Keratinocyte (primary cell): ENCODE measurements around the gene ITIH1. TPM values are rescaled to one million over a fixed set of nuclear protein-coding genes. Genes with fewer than 3 reads are reported as not detected.

ENCODE experiments used
- DNase-seq: peaks from one replicate; pipeline ENCODE4 v3.0.0-alpha.2; 2011; ENCODE audit warnings: low read depth, missing footprints, low spot score
- FAIRE-seq: peaks from 2 replicates; lab custom pipeline; 2011; peaks lifted over from hg19 to GRCh38; lab: Jason Lieb, UNC
- H2AFZ ChIP-seq: 2 replicates; pipeline ENCODE4 v1.6.0; 2012; ENCODE audit warnings: low read length, control low read depth, inconsistent platforms; ENCODE audit not compliant: control insufficient read depth
- H3K27ac ChIP-seq: 2 replicates; pipeline ENCODE4 v1.5.1; 2011; ENCODE audit warnings: low read length; ENCODE audit not compliant: control insufficient read depth, insufficient read depth
- H3K27me3 ChIP-seq: 3 replicates; pipeline ENCODE4 v1.6.0; 2011; ENCODE audit warnings: low read length; ENCODE audit not compliant: control insufficient read depth, insufficient read depth; ENCODE audit errors: extremely low read depth
- H3K36me3 ChIP-seq, 2 experiments: 2 replicates in 1 of 2; 3 replicates in 1 of 2; pipeline ENCODE4 v1.5.1; 2011; ENCODE audit warnings: low read length in 2 of 2, mild to moderate bottlenecking in 1 of 2; ENCODE audit not compliant: control insufficient read depth in 2 of 2, insufficient read depth in 2 of 2; ENCODE audit errors: extremely low read depth in 1 of 2
- H3K4me1 ChIP-seq: 3 replicates; pipeline ENCODE4 v1.5.1; 2011; ENCODE audit warnings: low read length; ENCODE audit not compliant: control insufficient read depth, insufficient read depth; ENCODE audit errors: extremely low read depth
- H3K4me2 ChIP-seq: 3 replicates; pipeline ENCODE4 v1.6.0; 2011; ENCODE audit warnings: low read depth, low read length; ENCODE audit not compliant: control insufficient read depth, insufficient read depth; ENCODE audit errors: extremely low read depth
- H3K4me3 ChIP-seq, 3 experiments: fragments of 200-600 bp in 1 of 3; sonication (generic) in 1 of 3; 2 replicates in 2 of 3; 3 replicates in 1 of 3; pipeline ENCODE4 v1.5.1; 2011 to 2016; ENCODE audit warnings: low read length in 3 of 3, mild to moderate bottlenecking in 3 of 3, control low read depth in 2 of 3, inconsistent platforms in 1 of 3, low read depth in 1 of 3, mixed read lengths in 1 of 3, mixed run types in 1 of 3, moderate library complexity in 1 of 3; ENCODE audit not compliant: control insufficient read depth in 2 of 3, insufficient read depth in 2 of 3; ENCODE audit errors: extremely low read depth in 1 of 3
- H3K79me2 ChIP-seq: 2 replicates; pipeline ENCODE4 v1.6.0; 2012; ENCODE audit warnings: low read length; ENCODE audit not compliant: control insufficient read depth, insufficient read depth
- H3K9ac ChIP-seq: 3 replicates; pipeline ENCODE4 v1.6.0; 2011; ENCODE audit warnings: low read length; ENCODE audit not compliant: control insufficient read depth, insufficient read depth; ENCODE audit errors: extremely low read depth
- H3K9me1 ChIP-seq: 3 replicates; pipeline ENCODE4 v1.6.0; 2011; ENCODE audit warnings: low read length; ENCODE audit not compliant: control insufficient read depth, insufficient read depth; ENCODE audit errors: extremely low read depth
- H3K9me3 ChIP-seq: 2 replicates; pipeline ENCODE4 v1.5.1; 2012; ENCODE audit warnings: low read depth, low read length; ENCODE audit not compliant: control insufficient read depth
- H4K20me1 ChIP-seq: 3 replicates; pipeline ENCODE4 v1.6.0; 2011; ENCODE audit warnings: low read length; ENCODE audit not compliant: control insufficient read depth, insufficient read depth; ENCODE audit errors: extremely low read depth
- CTCF ChIP-seq, 3 experiments: IDR thresholded peaks in 1 of 3; conservative IDR thresholded peaks in 1 of 3; optimal IDR thresholded peaks in 1 of 3; 2 replicates in 2 of 3; 3 replicates in 1 of 3; pipeline versions ENCODE3 to v1.5.1; 2011; ENCODE audit warnings: low read length in 3 of 3, mild to moderate bottlenecking in 3 of 3, moderate library complexity in 2 of 3, control low read depth in 1 of 3, inconsistent platforms in 1 of 3; ENCODE audit not compliant: insufficient read depth in 2 of 3; ENCODE audit errors: extremely low read depth in 1 of 3
- EZH2 ChIP-seq: IDR thresholded peaks from one replicate; pipeline ENCODE4 v1.6.1; 2012; ENCODE audit warnings: inconsistent platforms, mild to moderate bottlenecking, low read length, moderate library complexity
- dilution Hi-C: fragments of 300-500 bp; cut with MboI; formaldehyde crosslinking; loops from one replicate; pipeline ENCODE4 v1.7.0; 2020; ENCODE audit warnings: low sequenced_read_pairs; ENCODE audit not compliant: extremely low pct_ligation_motif_present
- polyA plus RNA-seq, 5 experiments: library from polyadenylated mRNA; depleted of rRNA in 3 of 5; stranded (reverse) in 3 of 5; stranded (forward) in 1 of 5; unstranded in 1 of 5; fragments of >200 nt; gene quantifications; 1 replicate in 1 of 5; 2 replicates in 3 of 5; 3 replicates in 1 of 5; pipeline versions ENCODE4 v1.2.1 to v1.2.3, GENCODE V29; 2011 to 2012; ENCODE audit warnings: missing spikeins in 2 of 5, low read depth in 1 of 5, low replicate concordance in 1 of 5

ITIH1 gene
- polyA plus RNA-seq, 1 donor (not counting 4 experiments of a cell fraction or from before 2014, with no cell fraction given), result not detected

GRCh38 chr3:52836986-52837385 is 59.6 kb downstream of the ITIH1 start:
- no peak for DNase-seq
- Histone ChIP-seq H3K27ac (no peak overlapping the region), H3K9me3 (no peaks in the 10 kb centered on the region), H3K9me1 (no peaks in the 10 kb centered on the region), H3K36me3 (peaks cover 0 to 7% of the 10 kb centered on the region in 2 experiments), H3K4me1 (no peaks in the 10 kb centered on the region), H4K20me1 (no peaks in the 10 kb centered on the region), H2AFZ (no peak overlapping the region), H3K4me3 (no peak overlapping the region), H3K4me2 (no peak overlapping the region), H3K79me2 (no peaks in the 10 kb centered on the region), H3K27me3 (no peaks in the 10 kb centered on the region), H3K9ac (no peak overlapping the region)
- no peak for TF ChIP-seq CTCF (optimal IDR thresholded peaks at IDR 0.05 in 1 of 3, IDR thresholded peaks at IDR 0.05 in 1 of 3, conservative IDR thresholded peaks at IDR 0.05 in 1 of 3; ENCODE audit: extremely low read depth in 1 of 3, insufficient read depth in 2 of 3, low read length in 3 of 3)
- TF ChIP-seq EZH2, result no peak
- dilution Hi-C loops, result no loop called here
- FAIRE-seq, result no peak

- Histone ChIP-seq H3K9me3 (no peaks in the 10 kb centered on the region), H3K9me1 (no peaks in the 10 kb centered on the region), H3K36me3 (peaks cover 0 to 6% of the 10 kb centered on the region in 2 experiments), H3K4me1 (no peaks in the 10 kb centered on the region), H3K9ac (no peak overlapping the region), H4K20me1 (no peaks in the 10 kb centered on the region), H3K4me3 (no peak overlapping the region), H3K27ac (no peak overlapping the region), H3K4me2 (no peak overlapping the region), H2AFZ (no peak overlapping the region), H3K27me3 (no peaks in the 10 kb centered on the region), H3K79me2 (no peaks in the 10 kb centered on the region)
- FAIRE-seq (no peak), DNase-seq (no peak)
- TF ChIP-seq CTCF (optimal IDR thresholded peaks at IDR 0.05 in 1 of 3, IDR thresholded peaks at IDR 0.05 in 1 of 3, conservative IDR thresholded peaks at IDR 0.05 in 1 of 3; ENCODE audit: extremely low read depth in 1 of 3, insufficient read depth in 2 of 3, low read length in 3 of 3) (no peak), EZH2 (no peak)
- dilution Hi-C loops, result no loop called here
These were observed 61.3 kb downstream of the ITIH1 start for GRCh38 chr3:52838561-52839267.
